HG02759 (cell line): ENCODE measurements around the gene STK39.
A peak's percentile ranks its signal among the peaks of the same experiment; 100 is the strongest.
"Not testable (repeated sequence)": the region's sequence is repeated elsewhere in the genome, so short reads cannot be mapped to it uniquely, and the experiment has no call there.

Source experiments
- ATAC-seq: cut with Tn5 transposase; IDR thresholded peaks from one replicate; pipeline ENCODE4 v1.9.1; 2021; ENCODE audit warnings: mild to moderate bottlenecking, moderate library complexity; ENCODE audit not compliant: unreplicated experiment

STK39 gene

GRCh38 chr2:168143813-168144212 is 103.6 kb downstream of the STK39 start:
- no peak for ATAC-seq

GRCh38 chr2:168140892-168141291 is 106.5 kb downstream of the STK39 start:
- no peak for ATAC-seq

GRCh38 chr2:168139852-168140251 is 107.5 kb downstream of the STK39 start:
- ATAC-seq: no peak

- ATAC-seq: no peak
These were observed 108.5 kb downstream of the STK39 start for GRCh38 chr2:168138901-168139300.

- no peak for ATAC-seq
These were observed 109.0 kb downstream of the STK39 start for GRCh38 chr2:168138374-168138773.

- ATAC-seq: peak; percentile 53
These were observed 109.8 kb downstream of the STK39 start for GRCh38 chr2:168137510-168138180.

- peak; percentile 47 for ATAC-seq
These were observed 110.9 kb downstream of the STK39 start for GRCh38 chr2:168136392-168136977.

- no peak for ATAC-seq
These were observed 111.8 kb downstream of the STK39 start for GRCh38 chr2:168135630-168136029.

GRCh38 chr2:168135121-168135520 is 112.3 kb downstream of the STK39 start:
- no peak for ATAC-seq

- no peak for ATAC-seq
These were observed 112.9 kb downstream of the STK39 start for GRCh38 chr2:168134485-168134884.

GRCh38 chr2:168132389-168132788 is 115.0 kb downstream of the STK39 start:
- no peak for ATAC-seq

- no peak for ATAC-seq
These were observed 117.0 kb downstream of the STK39 start for GRCh38 chr2:168130346-168130745.

- no peak for ATAC-seq
These were observed 120.0 kb downstream of the STK39 start for GRCh38 chr2:168127371-168127770.

- not testable (repeated sequence) for ATAC-seq
These were observed 125.2 kb downstream of the STK39 start for GRCh38 chr2:168122210-168122609.

- ATAC-seq: no peak
These were observed 126.7 kb downstream of the STK39 start for GRCh38 chr2:168120730-168121129.

GRCh38 chr2:168120310-168120709 is 127.1 kb downstream of the STK39 start:
- ATAC-seq: no peak

GRCh38 chr2:168119515-168120141 is 127.8 kb downstream of the STK39 start:
- ATAC-seq: no peak

- peak; percentile 79 for ATAC-seq
These were observed 128.5 kb downstream of the STK39 start for GRCh38 chr2:168118733-168119514.

- no peak for ATAC-seq
These were observed 130.9 kb downstream of the STK39 start for GRCh38 chr2:168116448-168116847.

- ATAC-seq: no peak
These were observed 132.8 kb downstream of the STK39 start for GRCh38 chr2:168114619-168115018.

GRCh38 chr2:168114040-168114439 is 133.4 kb downstream of the STK39 start:
- no peak for ATAC-seq

GRCh38 chr2:168107322-168107721 is 140.1 kb downstream of the STK39 start:
- no peak for ATAC-seq
